HepG2 (cell line): ENCODE measurements around the gene CDNF. TPM values are rescaled to one million over a fixed set of nuclear protein-coding genes. Genes with fewer than 3 reads are reported as not detected.

Experiments used
- DNMT1 ChIP-seq: sonication (generic); formaldehyde crosslinking; IDR thresholded peaks from 2 replicates; pipeline ENCODE4 v1.5.1; 2020; ENCODE audit warnings: mild to moderate bottlenecking, missing genetic modification reagents
- NR2F6 ChIP-seq, 2 experiments: IDR thresholded peaks; 2 replicates each; pipeline ENCODE4 v1.6.1; 2016; ENCODE audit warnings: antibody characterized with exemption in 1 of 2, mild to moderate bottlenecking in 1 of 2
- POLR2AphosphoS2 ChIP-seq: IDR thresholded peaks from 2 replicates; pipeline ENCODE4 v1.6.1; 2011; ENCODE audit warnings: low read depth, low read length, improper control_type of control experiment
- REXO4 ChIP-seq: sonication (generic); formaldehyde crosslinking; IDR thresholded peaks from 2 replicates; pipeline ENCODE4 v1.8.0; 2022; ENCODE audit warnings: missing genetic modification reagents, mild to moderate bottlenecking, borderline replicate concordance
- TAF1 ChIP-seq: sonication (generic); formaldehyde crosslinking; IDR thresholded peaks from 2 replicates; pipeline ENCODE4 v1.4.0; 2020; ENCODE audit warnings: missing genetic modification reagents
- ZNF24 ChIP-seq: fragments of 450-650 bp; IDR thresholded peaks from 2 replicates; pipeline ENCODE4 v1.6.1; 2017; ENCODE audit warnings: antibody characterized with exemption, mild to moderate bottlenecking
- ZNF354B ChIP-seq: sonication (generic); formaldehyde crosslinking; IDR thresholded peaks from 2 replicates; pipeline ENCODE4 v1.8.0; 2022; ENCODE audit warnings: mild to moderate bottlenecking, missing genetic modification reagents
- ZNF569 ChIP-seq: sonication (generic); formaldehyde crosslinking; IDR thresholded peaks from 2 replicates; pipeline ENCODE4 v1.5.0; 2020; ENCODE audit warnings: mild to moderate bottlenecking, missing genetic modification reagents, moderate library complexity, borderline replicate concordance
- polyA plus RNA-seq, 8 experiments: library from polyadenylated mRNA; depleted of rRNA in 3 of 8; stranded (reverse) in 7 of 8; unstranded in 1 of 8; fragments of >200 nt; fragmentation: Illumina TruSeq in 4 of 8; extraction: Trizol in 4 of 8; gene quantifications; 2 replicates each; pipeline versions ENCODE4 v1.2.1 to v1.2.3, GENCODE V29; 2011 to 2016; ENCODE audit warnings: low read depth in 4 of 8, missing spikeins in 1 of 8, mixed read lengths in 1 of 8; ENCODE audit not compliant: insufficient read depth in 1 of 8
- total RNA-seq, 5 experiments: library from RNA; depleted of rRNA; stranded (reverse); fragments of >200 nt; fragmentation: Illumina TruSeq; extraction: Trizol; gene quantifications; 2 replicates each; pipeline ENCODE4 v1.2.3, GENCODE V29; 2016; ENCODE audit warnings: low read depth in 1 of 5
- TF ChIP-seq, protein P1 (sequence below), 2 experiments: sonication (generic) in 1 of 2; formaldehyde crosslinking in 1 of 2; IDR thresholded peaks; 2 replicates each; pipeline versions ENCODE4 v1.6.1 to v1.9.0; 2014 to 2022; ENCODE audit warnings: antibody characterized with exemption in 1 of 2, borderline replicate concordance in 1 of 2, inconsistent platforms in 1 of 2, low read depth in 1 of 2, missing genetic modification reagents in 1 of 2
- TF ChIP-seq, protein P2 (sequence below): sonication (generic); formaldehyde crosslinking; conservative IDR thresholded peaks from 2 replicates; pipeline ENCODE4 v1.4.0; 2020; ENCODE audit warnings: missing genetic modification reagents
- TF ChIP-seq, protein P3 (sequence below): sonication (generic); formaldehyde crosslinking; IDR thresholded peaks from 2 replicates; pipeline ENCODE4 v1.8.0; 2022; ENCODE audit warnings: missing genetic modification reagents, mild to moderate bottlenecking, inconsistent platforms, borderline replicate concordance
- TF ChIP-seq, protein P4 (sequence below): sonication (generic); formaldehyde crosslinking; IDR thresholded peaks from 2 replicates; pipeline ENCODE4 v1.4.0; 2020; ENCODE audit warnings: mild to moderate bottlenecking, missing genetic modification reagents
- TF ChIP-seq, protein P5 (sequence below): IDR thresholded peaks from 2 replicates; pipeline ENCODE4 v1.6.1; 2016; ENCODE audit warnings: low read depth, control low read depth
- TF ChIP-seq, protein P6 (sequence below): sonication (generic); formaldehyde crosslinking; conservative IDR thresholded peaks from 2 replicates; pipeline ENCODE4 v1.8.0; 2022; ENCODE audit warnings: low read depth, missing genetic modification reagents

The CDNF gene
- total and polyA plus RNA-seq, 2 of the 13 experiments (the other 11 are each of a cell fraction or from before 2014, with no cell fraction given) = 0.29 to 0.33 TPM

DNA sequence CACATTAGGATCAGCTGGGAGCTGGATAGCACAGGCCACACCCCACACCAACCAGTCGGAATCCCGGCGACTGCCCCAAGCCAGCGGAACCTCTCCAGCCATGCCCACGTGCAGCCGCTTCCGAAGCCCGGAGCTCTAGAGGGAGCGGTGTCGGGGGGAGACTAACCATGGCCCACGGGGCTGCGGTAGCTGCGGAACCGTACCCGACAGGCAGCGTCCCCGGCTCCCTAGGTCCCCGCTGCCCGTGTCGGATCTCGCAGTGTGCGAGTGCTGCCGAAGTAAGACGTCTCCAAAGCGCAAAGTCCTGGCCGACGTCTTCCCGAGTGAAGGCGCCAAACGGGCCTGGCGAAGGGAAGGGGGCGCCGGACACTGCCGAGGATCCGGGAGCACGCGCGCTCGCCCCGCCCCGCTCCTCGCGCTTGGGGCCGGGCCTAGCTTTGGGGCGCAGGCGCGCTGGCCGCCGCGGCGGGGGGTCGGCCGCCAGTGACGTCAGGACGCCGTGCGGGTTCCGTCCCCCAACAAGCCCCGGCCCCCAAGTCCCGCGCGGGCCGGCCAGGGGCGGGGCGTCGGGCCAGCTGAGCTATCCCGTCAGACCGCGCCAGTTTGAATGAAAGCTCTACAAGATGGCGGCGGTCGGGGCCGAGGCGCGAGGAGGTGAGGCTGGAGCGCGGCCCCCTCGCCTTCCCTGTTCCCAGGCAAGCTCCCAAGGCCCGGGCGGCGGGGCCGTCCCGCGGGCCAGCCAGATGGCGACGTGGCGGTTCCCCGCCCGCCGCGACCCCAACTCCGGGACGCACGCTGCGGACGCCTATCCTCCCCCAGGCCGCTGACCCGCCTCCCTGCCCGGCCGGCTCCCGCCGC, 40.7 kb upstream of the CDNF start, which contains the start of gene SUV39H2 (continued):
- TF ChIP-seq, protein P1, sequence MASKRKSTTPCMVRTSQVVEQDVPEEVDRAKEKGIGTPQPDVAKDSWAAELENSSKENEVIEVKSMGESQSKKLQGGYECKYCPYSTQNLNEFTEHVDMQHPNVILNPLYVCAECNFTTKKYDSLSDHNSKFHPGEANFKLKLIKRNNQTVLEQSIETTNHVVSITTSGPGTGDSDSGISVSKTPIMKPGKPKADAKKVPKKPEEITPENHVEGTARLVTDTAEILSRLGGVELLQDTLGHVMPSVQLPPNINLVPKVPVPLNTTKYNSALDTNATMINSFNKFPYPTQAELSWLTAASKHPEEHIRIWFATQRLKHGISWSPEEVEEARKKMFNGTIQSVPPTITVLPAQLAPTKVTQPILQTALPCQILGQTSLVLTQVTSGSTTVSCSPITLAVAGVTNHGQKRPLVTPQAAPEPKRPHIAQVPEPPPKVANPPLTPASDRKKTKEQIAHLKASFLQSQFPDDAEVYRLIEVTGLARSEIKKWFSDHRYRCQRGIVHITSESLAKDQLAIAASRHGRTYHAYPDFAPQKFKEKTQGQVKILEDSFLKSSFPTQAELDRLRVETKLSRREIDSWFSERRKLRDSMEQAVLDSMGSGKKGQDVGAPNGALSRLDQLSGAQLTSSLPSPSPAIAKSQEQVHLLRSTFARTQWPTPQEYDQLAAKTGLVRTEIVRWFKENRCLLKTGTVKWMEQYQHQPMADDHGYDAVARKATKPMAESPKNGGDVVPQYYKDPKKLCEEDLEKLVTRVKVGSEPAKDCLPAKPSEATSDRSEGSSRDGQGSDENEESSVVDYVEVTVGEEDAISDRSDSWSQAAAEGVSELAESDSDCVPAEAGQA (IDR thresholded peaks at IDR 0.05; ENCODE audit: low read depth) = peak; percentile 44; the same call in 1 of the 2 replicates
- TF ChIP-seq, protein P1 (CRISPR knock-in tag; IDR thresholded peaks at IDR 0.05; ENCODE audit: borderline replicate concordance) = no peak; the same call in none of the 2 replicates
- TF ChIP-seq, protein P2, sequence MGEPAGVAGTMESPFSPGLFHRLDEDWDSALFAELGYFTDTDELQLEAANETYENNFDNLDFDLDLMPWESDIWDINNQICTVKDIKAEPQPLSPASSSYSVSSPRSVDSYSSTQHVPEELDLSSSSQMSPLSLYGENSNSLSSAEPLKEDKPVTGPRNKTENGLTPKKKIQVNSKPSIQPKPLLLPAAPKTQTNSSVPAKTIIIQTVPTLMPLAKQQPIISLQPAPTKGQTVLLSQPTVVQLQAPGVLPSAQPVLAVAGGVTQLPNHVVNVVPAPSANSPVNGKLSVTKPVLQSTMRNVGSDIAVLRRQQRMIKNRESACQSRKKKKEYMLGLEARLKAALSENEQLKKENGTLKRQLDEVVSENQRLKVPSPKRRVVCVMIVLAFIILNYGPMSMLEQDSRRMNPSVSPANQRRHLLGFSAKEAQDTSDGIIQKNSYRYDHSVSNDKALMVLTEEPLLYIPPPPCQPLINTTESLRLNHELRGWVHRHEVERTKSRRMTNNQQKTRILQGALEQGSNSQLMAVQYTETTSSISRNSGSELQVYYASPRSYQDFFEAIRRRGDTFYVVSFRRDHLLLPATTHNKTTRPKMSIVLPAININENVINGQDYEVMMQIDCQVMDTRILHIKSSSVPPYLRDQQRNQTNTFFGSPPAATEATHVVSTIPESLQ (CRISPR knock-in tag) = 0 out of 2 replicates have a peak, but pooled peaks have one; percentile 65
- TF ChIP-seq TAF1 (CRISPR knock-in tag) (peak; percentile 84), NR2F6 (IDR thresholded peaks at IDR 0.05) (no peak), NR2F6 (CRISPR knock-in tag; IDR thresholded peaks at IDR 0.05) (no peak), REXO4 (CRISPR knock-in tag) (no peak), ZNF354B (CRISPR knock-in tag) (no peak), DNMT1 (CRISPR knock-in tag) (no peak; the same call in 1 of the 2 replicates), ZNF569 (CRISPR knock-in tag) (no peak), ZNF24 (no peak), POLR2AphosphoS2 (no peak)
- TF ChIP-seq, protein P3, sequence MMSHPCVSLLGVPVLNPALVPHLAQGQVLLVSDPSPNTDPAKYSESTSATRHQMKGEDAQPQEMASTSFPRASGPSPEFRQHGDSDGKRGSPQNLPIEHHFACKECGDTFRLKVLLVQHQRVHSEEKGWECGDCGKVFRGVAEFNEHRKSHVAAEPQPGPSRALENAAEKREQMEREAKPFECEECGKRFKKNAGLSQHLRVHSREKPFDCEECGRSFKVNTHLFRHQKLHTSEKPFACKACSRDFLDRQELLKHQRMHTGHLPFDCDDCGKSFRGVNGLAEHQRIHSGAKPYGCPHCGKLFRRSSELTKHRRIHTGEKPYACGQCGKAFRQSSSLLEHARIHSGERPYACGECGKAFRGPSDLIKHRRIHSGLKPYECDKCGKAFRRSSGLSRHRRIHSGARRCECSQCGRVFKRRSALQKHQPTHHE (CRISPR knock-in tag) = no peak
- TF ChIP-seq, protein P4, sequence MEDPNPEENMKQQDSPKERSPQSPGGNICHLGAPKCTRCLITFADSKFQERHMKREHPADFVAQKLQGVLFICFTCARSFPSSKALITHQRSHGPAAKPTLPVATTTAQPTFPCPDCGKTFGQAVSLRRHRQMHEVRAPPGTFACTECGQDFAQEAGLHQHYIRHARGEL = 0 out of 2 replicates have a peak, but pooled peaks have one; percentile 30
- TF ChIP-seq, protein P5, sequence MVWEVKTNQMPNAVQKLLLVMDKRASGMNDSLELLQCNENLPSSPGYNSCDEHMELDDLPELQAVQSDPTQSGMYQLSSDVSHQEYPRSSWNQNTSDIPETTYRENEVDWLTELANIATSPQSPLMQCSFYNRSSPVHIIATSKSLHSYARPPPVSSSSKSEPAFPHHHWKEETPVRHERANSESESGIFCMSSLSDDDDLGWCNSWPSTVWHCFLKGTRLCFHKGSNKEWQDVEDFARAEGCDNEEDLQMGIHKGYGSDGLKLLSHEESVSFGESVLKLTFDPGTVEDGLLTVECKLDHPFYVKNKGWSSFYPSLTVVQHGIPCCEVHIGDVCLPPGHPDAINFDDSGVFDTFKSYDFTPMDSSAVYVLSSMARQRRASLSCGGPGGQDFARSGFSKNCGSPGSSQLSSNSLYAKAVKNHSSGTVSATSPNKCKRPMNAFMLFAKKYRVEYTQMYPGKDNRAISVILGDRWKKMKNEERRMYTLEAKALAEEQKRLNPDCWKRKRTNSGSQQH (CRISPR knock-in tag) = peak; percentile 76; the same call in 1 of the 2 replicates
- TF ChIP-seq, protein P6, sequence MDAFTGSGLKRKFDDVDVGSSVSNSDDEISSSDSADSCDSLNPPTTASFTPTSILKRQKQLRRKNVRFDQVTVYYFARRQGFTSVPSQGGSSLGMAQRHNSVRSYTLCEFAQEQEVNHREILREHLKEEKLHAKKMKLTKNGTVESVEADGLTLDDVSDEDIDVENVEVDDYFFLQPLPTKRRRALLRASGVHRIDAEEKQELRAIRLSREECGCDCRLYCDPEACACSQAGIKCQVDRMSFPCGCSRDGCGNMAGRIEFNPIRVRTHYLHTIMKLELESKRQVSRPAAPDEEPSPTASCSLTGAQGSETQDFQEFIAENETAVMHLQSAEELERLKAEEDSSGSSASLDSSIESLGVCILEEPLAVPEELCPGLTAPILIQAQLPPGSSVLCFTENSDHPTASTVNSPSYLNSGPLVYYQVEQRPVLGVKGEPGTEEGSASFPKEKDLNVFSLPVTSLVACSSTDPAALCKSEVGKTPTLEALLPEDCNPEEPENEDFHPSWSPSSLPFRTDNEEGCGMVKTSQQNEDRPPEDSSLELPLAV (CRISPR knock-in tag) = no peak
